Measurements from ENCODE around the gene MPPED1.

The MPPED1 gene

GRCh38 chr22:43449205-43449830 lies 37.5 kb downstream of the MPPED1 start:
- DNase-seq (ENCODE audit: low spot score): no peak
- no peak overlapping the region for H3K27ac ChIP-seq
- no peak for TF ChIP-seq CTCF (IDR thresholded peaks at IDR 0.05)
- no peak overlapping the region for H3K4me3 ChIP-seq

DNA sequence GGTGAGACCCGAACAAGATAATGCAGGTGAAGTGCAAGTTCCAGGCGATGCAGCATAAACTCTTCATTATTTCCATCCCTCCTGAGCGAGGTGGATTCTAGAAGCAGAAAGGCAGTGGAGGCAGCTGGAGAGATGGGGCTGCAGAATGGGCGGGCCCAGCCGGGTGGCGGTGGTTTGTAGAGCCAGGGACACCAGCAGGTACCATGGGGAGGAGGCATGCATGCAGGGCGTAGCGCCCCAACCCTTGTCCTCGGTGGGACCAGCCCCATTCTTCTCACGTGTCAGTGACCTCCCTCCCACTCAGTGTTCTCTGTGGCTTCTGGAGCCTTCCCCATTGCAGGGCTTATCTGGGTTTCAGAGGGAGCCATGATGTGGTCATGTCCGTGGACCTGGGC lies 38.0 kb downstream of the MPPED1 start:
- DNase-seq (ENCODE audit: low spot score): no peak
- no peak overlapping the region for H3K27ac ChIP-seq
- no peak for TF ChIP-seq CTCF (IDR thresholded peaks at IDR 0.05)
- no peak overlapping the region for H3K4me3 ChIP-seq

DNA sequence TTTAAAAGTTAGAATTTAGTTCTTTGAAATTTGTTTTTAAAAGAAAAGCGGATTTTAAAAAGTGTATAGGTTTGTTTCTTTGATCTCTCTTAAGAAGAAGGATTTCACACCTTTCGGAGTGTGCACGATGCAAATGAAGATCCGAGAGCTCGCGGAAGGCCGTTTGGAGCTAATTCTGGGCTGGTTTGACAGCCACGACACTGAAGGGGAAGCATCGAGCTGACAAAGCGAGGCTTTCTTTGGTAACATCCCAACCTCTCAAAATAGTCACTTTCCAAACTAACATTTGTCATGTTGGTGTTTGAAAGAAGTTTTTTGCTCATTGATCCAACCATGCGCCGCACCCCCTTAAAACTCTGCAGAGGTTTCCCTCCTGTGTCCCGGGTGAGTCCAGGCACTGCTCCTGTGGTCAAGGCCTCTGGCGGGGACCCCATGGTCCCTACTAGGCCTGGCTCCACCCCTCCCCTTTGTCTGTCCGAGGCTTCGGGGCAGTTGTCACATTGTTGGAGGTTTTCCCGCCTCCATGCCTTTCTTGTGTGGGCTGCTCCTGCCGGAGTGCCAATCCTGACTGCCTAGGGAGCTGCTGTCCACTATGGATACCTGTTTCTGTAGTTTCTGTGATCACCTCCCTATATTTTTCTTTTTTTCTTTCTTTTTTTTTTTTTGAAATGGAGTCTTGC lies 39.7 kb downstream of the MPPED1 start:
- DNase-seq (ENCODE audit: low spot score): no peak
- no peak overlapping the region for H3K4me3 ChIP-seq
- TF ChIP-seq CTCF (IDR thresholded peaks at IDR 0.05): no peak

DNA sequence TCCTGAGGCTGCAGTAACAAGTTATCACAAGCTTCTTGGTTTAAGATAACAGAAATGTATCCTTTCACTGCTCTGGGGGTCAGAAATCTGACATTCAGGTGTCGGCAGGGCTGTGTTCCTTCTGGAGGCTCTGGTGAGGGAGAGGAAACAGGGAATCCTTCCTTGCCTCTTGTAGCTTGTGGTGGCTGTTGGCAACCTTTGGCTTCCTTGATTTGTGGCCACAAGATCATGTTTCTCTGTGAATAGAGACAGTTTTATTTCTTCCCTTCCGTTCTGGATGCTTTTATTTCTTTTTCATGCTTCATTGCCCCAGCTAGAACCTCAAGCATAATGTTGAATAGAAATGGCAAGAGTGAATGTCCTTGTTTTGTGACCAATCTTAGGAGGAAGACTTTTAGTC lies 44.0 kb downstream of the MPPED1 start:
- no peak overlapping the region for H3K4me3 ChIP-seq
- no peak for TF ChIP-seq CTCF (IDR thresholded peaks at IDR 0.05)
- no peak for DNase-seq (ENCODE audit: low spot score)
- H3K27ac ChIP-seq: no peak overlapping the region

More for the DNA sequence above, 39.7 kb downstream of the MPPED1 start:
- H3K27ac ChIP-seq: no peak overlapping the region

- DNase-seq (ENCODE audit: low spot score): no peak
Measured at GRCh38 chr22:43457002-43457401, 45.2 kb downstream of the MPPED1 start.

DNA sequence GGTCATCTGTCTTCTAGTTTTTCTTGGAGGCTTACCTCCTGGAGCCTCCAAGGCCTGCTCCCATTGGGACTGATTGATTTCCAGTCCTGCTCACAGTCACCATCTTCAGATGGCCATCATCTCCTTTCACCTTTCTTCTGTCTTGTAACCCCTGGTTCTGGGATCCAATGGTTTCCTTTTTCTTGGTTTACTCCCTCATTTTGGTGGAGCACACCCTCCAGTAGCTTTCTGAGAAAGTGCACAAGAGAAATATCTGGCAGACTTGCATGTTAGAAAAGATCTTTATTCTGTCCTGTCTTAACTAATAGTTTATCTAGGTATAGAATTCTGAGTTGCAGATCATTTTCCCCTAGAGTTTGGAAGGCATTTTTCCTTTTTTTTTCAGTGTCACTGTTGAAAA lies 50.9 kb downstream of the MPPED1 start:
- DNase-seq (ENCODE audit: low spot score): no peak
- no peak overlapping the region for H3K4me3 ChIP-seq
- H3K27ac ChIP-seq: no peak overlapping the region
- TF ChIP-seq CTCF (IDR thresholded peaks at IDR 0.05): no peak

More at GRCh38 chr22:43457002-43457401, 45.2 kb downstream of the MPPED1 start:
- Histone ChIP-seq H3K27ac (no peak overlapping the region), H3K4me3 (no peak overlapping the region)
- TF ChIP-seq CTCF (IDR thresholded peaks at IDR 0.05): no peak

DNA sequence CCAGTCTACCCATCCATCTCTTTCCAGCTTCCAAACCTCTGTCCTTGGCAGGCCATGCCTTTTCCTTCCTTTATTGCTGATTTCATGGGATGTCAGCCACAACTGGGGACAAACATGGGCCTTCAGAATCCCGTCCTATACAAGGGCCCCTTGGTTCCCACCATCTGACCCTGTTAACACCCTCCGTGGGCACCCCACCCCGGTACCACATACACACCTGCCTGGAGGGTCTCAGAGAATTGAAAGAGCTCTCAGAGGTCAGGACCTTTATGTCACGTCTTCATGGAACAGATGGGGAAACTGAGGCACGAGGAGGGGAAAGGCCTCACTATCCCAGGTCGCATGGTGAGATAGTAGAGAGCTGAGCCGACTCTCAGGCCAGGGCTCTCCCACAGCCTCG lies 53.0 kb downstream of the MPPED1 start:
- DNase-seq (ENCODE audit: low spot score): no peak
- no peak for TF ChIP-seq CTCF (IDR thresholded peaks at IDR 0.05)

More for the DNA sequence above, 53.0 kb downstream of the MPPED1 start:
- Histone ChIP-seq H3K27ac (no peak overlapping the region), H3K4me3 (no peak overlapping the region)

Data from coronary artery (tissue), 2 donors.